HL-60 (cell line): Measurements from ENCODE around the gene FNDC3B.

Experiments
- CTCF ChIP-seq: IDR thresholded peaks from one replicate; pipeline ENCODE4 v1.5.1; 2011; ENCODE audit warnings: low read length, control low read depth, inconsistent platforms; ENCODE audit not compliant: insufficient read depth
- POLR2AphosphoS5 ChIP-seq: IDR thresholded peaks from 2 replicates; pipeline ENCODE4 v1.6.1; 2012; ENCODE audit warnings: low read depth
- REST ChIP-seq: IDR thresholded peaks from 2 replicates; pipeline ENCODE4 v1.6.1; 2012; ENCODE audit warnings: low read depth; ENCODE audit not compliant: insufficient replicate concordance

- no peak for TF ChIP-seq POLR2AphosphoS5
- TF ChIP-seq CTCF: no peak
- TF ChIP-seq REST: no peak
Measured at GRCh38 chr3:172073262-172073915, 34.0 kb downstream of the FNDC3B start.
